GM12878 (cell line): ENCODE measurements around the gene ERLEC1. TPM values are rescaled to one million over a fixed set of nuclear protein-coding genes. Genes with fewer than 3 reads are reported as not detected.

Experiments
- ATAC-seq: fragments of 200-7000 bp; cut with Tn5 transposase; 3 replicates; pipeline ENCODE4 v1.9.1; 2020; ENCODE audit warnings: mild to moderate bottlenecking, moderate library complexity
- BruUV-seq: library from RNA; stranded (reverse); fragments of 400-500 nt; replicated peaks from 2 replicates; lab custom pipeline; 2021; lab: Mats Ljungman, UMichigan
- CTCF ChIA-PET: fragments of 300-600 bp; sonication (Branson Sonifier 250); formaldehyde crosslinking; extraction: SDS; loops from one replicate; lab custom pipeline; 2021; ENCODE audit warnings: inconsistent platforms; lab: Yijun Ruan, JAX
- POLR2A ChIA-PET: fragments of 350-600 bp; formaldehyde crosslinking; extraction: SDS; loops from one replicate; lab custom pipeline; 2021; ENCODE audit warnings: inconsistent platforms; lab: Charles Lee
- RAD21 ChIA-PET: fragments of 300-600 bp; sonication (Branson Sonifier 250); formaldehyde crosslinking; loops from one replicate; lab custom pipeline; 2023; ENCODE audit warnings: antibody characterized with exemption; ENCODE audit not compliant: unreplicated experiment; lab: Charles Lee
- SMC1A ChIA-PET: fragments of 300-600 bp; sonication (Branson Sonifier 250); formaldehyde crosslinking; loops from one replicate; lab custom pipeline; 2023; ENCODE audit not compliant: unreplicated experiment, uncharacterized antibody; lab: Charles Lee
- DNase-seq: peaks from one replicate; pipeline ENCODE4 v3.0.0-alpha.2; 2011; ENCODE audit warnings: low read depth, low spot score
- FAIRE-seq: peaks from 3 replicates; lab custom pipeline; 2011; peaks lifted over from hg19 to GRCh38; lab: Jason Lieb, UNC
- H2AFZ ChIP-seq: 2 replicates; pipeline ENCODE4 v1.6.0; 2011; ENCODE audit warnings: low read depth, low read length, control low read depth; ENCODE audit not compliant: control insufficient read depth
- H3K27ac ChIP-seq: 2 replicates; pipeline ENCODE4 v1.5.1; 2011; ENCODE audit warnings: control low read depth; ENCODE audit not compliant: control insufficient read depth, insufficient read depth
- H3K27me3 ChIP-seq, 2 experiments: replicated peaks in 1 of 2; 2 replicates each; pipeline versions ENCODE4 v1.6.0 to v1.6.1; 2011; ENCODE audit warnings: low read length in 1 of 2; ENCODE audit not compliant: control insufficient read depth in 2 of 2, insufficient read depth in 2 of 2
- H3K36me3 ChIP-seq, 2 experiments: 2 replicates each; pipeline ENCODE4 v1.5.1; 2011; ENCODE audit warnings: low read length in 1 of 2; ENCODE audit not compliant: control insufficient read depth in 2 of 2, insufficient read depth in 2 of 2
- H3K4me1 ChIP-seq: 2 replicates; pipeline ENCODE4 v1.6.1; 2011; ENCODE audit warnings: mild to moderate bottlenecking, low read length, moderate library complexity, mixed read lengths; ENCODE audit not compliant: control insufficient read depth, insufficient read depth
- H3K4me2 ChIP-seq: 2 replicates; pipeline ENCODE4 v1.6.0; 2011; ENCODE audit warnings: control low read depth; ENCODE audit not compliant: control insufficient read depth, insufficient read depth
- H3K4me3 ChIP-seq: fragments of 200-600 bp; sonication (generic); 2 replicates; pipeline ENCODE4 v1.5.1; 2016
- H3K79me2 ChIP-seq: 2 replicates; pipeline ENCODE4 v1.6.0; 2011; ENCODE audit warnings: low read length; ENCODE audit not compliant: control insufficient read depth, insufficient read depth
- H3K9ac ChIP-seq: 2 replicates; pipeline ENCODE4 v1.8.0; 2011; ENCODE audit warnings: low read length, control low read depth, mixed read lengths; ENCODE audit not compliant: control insufficient read depth, insufficient read depth
- H3K9me3 ChIP-seq: replicated peaks from 3 replicates; pipeline ENCODE4 v1.5.1; 2011; ENCODE audit warnings: mild to moderate bottlenecking, low read length; ENCODE audit not compliant: control insufficient read depth, insufficient read depth
- H4K20me1 ChIP-seq: 2 replicates; pipeline ENCODE4 v1.6.0; 2011; ENCODE audit not compliant: control insufficient read depth, insufficient read depth
- CEBPZ ChIP-seq: fragments of 150-350 bp; IDR thresholded peaks from 2 replicates; pipeline ENCODE4 v1.6.1; 2016; ENCODE audit warnings: low read depth, low read length
- EGR1 ChIP-seq, 2 experiments: IDR thresholded peaks; 1 replicate in 1 of 2; 2 replicates in 1 of 2; pipeline ENCODE4 v1.6.1; 2011 to 2012; ENCODE audit warnings: low read depth in 2 of 2, low read length in 2 of 2, borderline replicate concordance in 1 of 2, mild to moderate bottlenecking in 1 of 2, moderate library complexity in 1 of 2
- HDAC6 ChIP-seq: fragments of 200-600 bp; sonication (generic); IDR thresholded peaks from one replicate; pipeline ENCODE4 v1.8.0; 2017; ENCODE audit warnings: antibody characterized with exemption; ENCODE audit not compliant: unreplicated experiment
- JUNB ChIP-seq: IDR thresholded peaks from 2 replicates; pipeline ENCODE4 v1.6.1; 2016; ENCODE audit warnings: antibody characterized with exemption, mild to moderate bottlenecking
- KAT2A ChIP-seq: conservative IDR thresholded peaks from 2 replicates; pipeline ENCODE4 v1.6.1; 2011; ENCODE audit warnings: low read depth, low read length; ENCODE audit not compliant: control insufficient read depth
- MTA3 ChIP-seq: IDR thresholded peaks from 2 replicates; pipeline ENCODE4 v1.6.1; 2012; ENCODE audit warnings: low read length, inconsistent platforms, borderline replicate concordance
- MYB ChIP-seq: fragments of 150-350 bp; IDR thresholded peaks from 2 replicates; pipeline ENCODE4 v1.6.1; 2014; ENCODE audit warnings: mild to moderate bottlenecking, low read depth, low read length, borderline replicate concordance
- SP1 ChIP-seq: IDR thresholded peaks from one replicate; pipeline ENCODE4 v1.6.1; 2011; ENCODE audit warnings: low read depth, low read length
- STAT1 ChIP-seq: fragments of 450-650 bp; conservative IDR thresholded peaks from 2 replicates; pipeline ENCODE4 v1.6.1; 2014; ENCODE audit warnings: antibody characterized with exemption, mild to moderate bottlenecking
- TCF3 ChIP-seq: IDR thresholded peaks from 2 replicates; pipeline ENCODE4 v1.6.1; 2012; ENCODE audit warnings: low read depth, mild to moderate bottlenecking, low read length, borderline replicate concordance; ENCODE audit not compliant: insufficient read depth
- ZSCAN29 ChIP-seq: fragments of 450-650 bp; IDR thresholded peaks from 2 replicates; pipeline ENCODE4 v1.6.1; 2017; ENCODE audit warnings: mild to moderate bottlenecking, moderate library complexity
- WGBS: methylation state at CpG from one replicate; pipeline ENCODE4 v1.1.6; 2016; ENCODE audit warnings: low lambda C conversion rate; ENCODE audit not compliant: insufficient replicate concordance, insufficient coverage; ENCODE audit errors: missing lambda C conversion rate; 5-methylcytosine and 5-hydroxymethylcytosine counted together
- in situ Hi-C: fragments of 300-500 bp; cut with MboI; formaldehyde crosslinking; loops from 9 replicates; pipeline ENCODE4 v1.14.3; 2018; ENCODE audit warnings: mixed read lengths
- intact Hi-C: fragments of 100-400 bp; cut with micrococcal nuclease; formaldehyde crosslinking; loops from one replicate; pipeline ENCODE4 v1.14.2; 2022; ENCODE audit not compliant: unreplicated experiment
- polyA plus RNA-seq, 11 experiments: library from polyadenylated mRNA; depleted of rRNA in 4 of 11; unstranded in 6 of 11; stranded (reverse) in 5 of 11; fragments of >200 nt; fragmentation: Nextera tagmentation in 4 of 11; fragmentation: Illumina TruSeq in 1 of 11; extraction: Ambion mirVana in 4 of 11; extraction: Trizol in 1 of 11; gene quantifications; 1 replicate in 1 of 11; 2 replicates in 10 of 11; pipeline versions ENCODE4 v1.2.1 to v1.2.3, GENCODE V29; 2011 to 2016; ENCODE audit warnings: inconsistent platforms in 2 of 11, missing spikeins in 2 of 11, low read depth in 1 of 11
- total RNA-seq, 4 experiments: library from RNA; depleted of rRNA in 3 of 4; stranded (reverse); fragments of >200 nt in 3 of 4; fragmentation: Illumina TruSeq in 1 of 4; extraction: Trizol in 1 of 4; gene quantifications; 2 replicates each; pipeline versions ENCODE4 v1.2.1 to v1.2.3, GENCODE V29; 2013 to 2021

Gene ERLEC1
- total and polyA plus RNA-seq, 10 of the 15 experiments (the other 5 are each of a cell fraction or from before 2014, with no cell fraction given): 14.1 to 52.2 (median 30.0) TPM

GRCh38 chr2:53865264-53865663 is 78.4 kb downstream of the ERLEC1 start:
- POLR2A ChIA-PET: no interaction called here
- H3K27me3 ChIP-seq: no peaks in the 10 kb centered on the region
- H3K9me3 ChIP-seq: no peaks in the 10 kb centered on the region
- BruUV-seq: TSS peak; percentile 49
- FAIRE-seq: no peak
- intact Hi-C loops: no loop called here
- DNase-seq: no peak
- H4K20me1 ChIP-seq: no peaks in the 10 kb centered on the region
- H2AFZ ChIP-seq: no peak overlapping the region
- SMC1A ChIA-PET: interaction anchor here (0.6 to 0.7 kb wide), 2 partner anchors 109 to 464 kb away, joined by 3 read pairs; no protein-coding TSS in a partner anchor
- no peak overlapping the region for H3K4me3 ChIP-seq
- TF ChIP-seq HDAC6 (no peak), SP1 (no peak), STAT1 (no peak), MYB (no peak), TCF3 (no peak), JUNB (no peak), KAT2A (no peak), MTA3 (no peak), EGR1 (IDR thresholded peaks at IDR 0.05; ENCODE audit: borderline replicate concordance in 1 of 2, low read depth in 2 of 2, low read length in 2 of 2) (no peak), CEBPZ (no peak), ZSCAN29 (no peak)
- H3K9ac ChIP-seq: no peak overlapping the region
- in situ Hi-C loops: no loop called here
- H3K4me1 ChIP-seq: no peaks in the 10 kb centered on the region
- peaks cover 2 to 19% of the 10 kb centered on the region in 2 experiments for H3K36me3 ChIP-seq
- H3K27ac ChIP-seq: no peak overlapping the region
- H3K79me2 ChIP-seq: no peaks in the 10 kb centered on the region
- 100% methylated on average over 2 of the region's 2 CpGs for WGBS
- H3K4me2 ChIP-seq: no peak overlapping the region
- CTCF ChIA-PET: no interaction called here
- no peak for ATAC-seq
- RAD21 ChIA-PET: no interaction called here
